HG03097 (cell line): ENCODE data around the gene SLC34A3.

Experiments
- ATAC-seq: cut with Tn5 transposase; IDR thresholded peaks from one replicate; pipeline ENCODE4 v1.9.1; 2021; ENCODE audit not compliant: unreplicated experiment, low FRiP score

SLC34A3 gene

DNA sequence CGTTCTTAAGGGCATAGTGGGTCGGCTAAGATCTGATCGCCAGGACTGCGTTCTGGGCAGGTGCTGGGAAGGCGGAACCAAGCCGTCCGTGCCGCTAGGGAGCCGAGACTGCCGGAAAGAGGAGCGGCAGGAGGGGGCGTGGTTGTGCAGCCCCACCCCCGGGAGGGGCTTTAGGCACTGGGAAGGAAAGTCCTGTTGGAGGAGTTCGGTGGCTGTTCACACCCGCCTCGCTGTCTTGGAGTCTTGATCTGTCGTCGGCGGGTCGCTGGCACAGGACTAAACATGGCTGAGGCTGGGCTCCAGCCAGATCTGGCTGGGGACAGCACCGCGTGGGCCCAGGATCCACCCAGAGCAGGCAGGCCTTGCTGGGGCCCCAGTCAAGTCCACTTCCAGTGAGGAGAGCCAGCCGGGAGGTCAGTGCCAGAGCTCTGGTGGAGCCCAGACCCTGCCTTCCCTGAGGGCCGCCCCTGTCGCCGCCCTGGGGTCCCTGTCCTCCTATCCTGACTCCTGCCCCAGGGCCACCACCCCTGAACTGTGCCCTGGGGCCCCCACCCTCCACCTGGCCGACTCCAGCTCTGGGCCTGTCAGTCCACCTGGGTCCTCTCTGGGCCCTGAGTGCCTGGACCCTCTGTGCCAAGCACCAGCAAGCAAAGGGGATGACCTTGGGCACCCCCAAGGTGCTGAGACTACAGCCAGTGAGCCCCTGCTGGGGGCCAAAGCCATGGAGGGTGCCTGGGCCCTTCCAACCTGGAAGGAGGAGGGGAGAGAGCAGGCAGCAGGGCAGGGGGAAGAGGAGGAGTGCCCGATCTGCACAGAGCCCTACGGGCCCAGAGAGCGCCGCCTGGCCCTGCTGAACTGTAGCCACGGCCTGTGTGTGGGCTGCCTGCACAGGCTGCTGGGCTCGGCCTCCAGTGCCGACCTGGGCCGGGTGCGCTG, 13.2 kb upstream of the SLC34A3 start:
- no peak for ATAC-seq

DNA sequence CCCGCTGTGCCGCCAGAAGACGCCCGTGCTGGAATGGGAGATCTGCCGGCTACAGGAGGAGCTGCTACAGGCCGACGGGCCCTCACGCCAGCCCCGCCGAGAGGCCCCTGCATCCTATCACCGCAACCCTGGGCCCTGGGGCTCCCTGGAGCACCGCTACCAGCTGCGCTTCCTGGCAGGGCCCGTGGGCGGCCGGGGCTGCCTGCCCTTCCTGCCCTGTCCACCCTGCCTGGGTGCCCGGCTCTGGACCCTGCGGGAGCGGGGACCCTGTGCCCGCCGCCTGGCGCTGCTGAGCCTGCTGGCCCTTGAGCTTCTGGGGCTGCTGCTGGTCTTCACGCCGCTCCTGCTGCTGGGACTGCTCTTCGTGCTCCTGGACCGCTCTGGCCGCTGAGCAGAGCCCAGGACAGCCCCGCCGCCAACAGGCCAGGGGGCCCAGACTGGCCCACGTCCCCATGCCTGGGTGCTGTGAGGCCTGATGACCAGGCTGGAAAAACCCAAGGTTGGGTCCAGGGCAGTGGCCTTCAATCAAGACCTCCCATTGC, 12.4 kb upstream of the SLC34A3 start:
- ATAC-seq: no peak

DNA sequence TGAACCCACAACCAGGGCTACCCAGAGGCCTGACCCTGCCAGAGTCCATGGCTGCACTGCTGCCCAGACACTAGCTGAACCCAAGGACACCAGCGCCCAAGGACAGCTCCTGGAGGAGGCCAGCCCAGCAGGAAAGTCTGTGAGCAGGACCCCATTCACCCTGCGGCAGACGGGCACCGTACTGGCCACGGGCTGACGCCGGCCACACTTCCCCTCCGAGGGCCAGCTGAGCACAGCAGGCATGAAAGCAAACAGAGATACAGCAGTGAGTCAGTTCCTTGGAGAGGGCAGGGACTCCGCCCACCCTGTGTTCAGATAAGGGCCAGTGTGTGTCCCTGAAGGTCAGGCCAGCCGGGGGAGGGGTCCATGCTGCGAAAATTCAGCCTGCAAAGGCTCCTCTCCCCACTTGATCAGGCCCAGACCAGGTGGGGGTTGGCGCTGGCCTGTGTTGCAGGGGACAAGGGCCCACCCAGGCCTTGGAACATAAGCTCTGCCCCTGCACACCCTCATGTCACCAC, 11.9 kb upstream of the SLC34A3 start:
- ATAC-seq: no peak

DNA sequence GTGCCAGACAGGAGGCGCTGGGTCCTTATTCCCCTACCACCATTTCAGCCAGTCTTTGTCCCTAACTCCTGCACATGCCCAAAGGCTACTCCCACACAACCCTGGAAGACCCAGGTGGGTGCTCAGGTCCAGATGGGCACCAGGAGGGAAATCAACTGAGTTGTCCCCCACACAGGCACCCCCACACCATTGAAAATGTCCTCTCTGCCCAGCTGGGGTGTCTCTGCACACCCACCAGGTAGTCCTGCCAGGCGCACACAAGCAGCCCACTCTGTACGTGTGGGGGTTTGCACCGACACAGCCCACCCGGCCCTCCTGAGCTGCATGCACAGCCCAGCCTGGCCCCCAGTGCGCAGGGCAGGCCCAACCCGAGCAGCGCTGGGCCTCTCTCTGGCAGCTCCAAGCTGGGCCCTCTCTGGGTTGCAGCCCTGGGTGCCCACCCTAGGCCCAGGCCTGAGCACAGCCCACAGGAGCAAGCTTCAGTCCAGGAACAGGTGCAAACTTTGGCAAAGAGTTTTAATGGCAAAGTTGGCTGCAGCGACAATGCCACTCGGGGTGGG, 10.9 kb upstream of the SLC34A3 start:
- no peak for ATAC-seq

DNA sequence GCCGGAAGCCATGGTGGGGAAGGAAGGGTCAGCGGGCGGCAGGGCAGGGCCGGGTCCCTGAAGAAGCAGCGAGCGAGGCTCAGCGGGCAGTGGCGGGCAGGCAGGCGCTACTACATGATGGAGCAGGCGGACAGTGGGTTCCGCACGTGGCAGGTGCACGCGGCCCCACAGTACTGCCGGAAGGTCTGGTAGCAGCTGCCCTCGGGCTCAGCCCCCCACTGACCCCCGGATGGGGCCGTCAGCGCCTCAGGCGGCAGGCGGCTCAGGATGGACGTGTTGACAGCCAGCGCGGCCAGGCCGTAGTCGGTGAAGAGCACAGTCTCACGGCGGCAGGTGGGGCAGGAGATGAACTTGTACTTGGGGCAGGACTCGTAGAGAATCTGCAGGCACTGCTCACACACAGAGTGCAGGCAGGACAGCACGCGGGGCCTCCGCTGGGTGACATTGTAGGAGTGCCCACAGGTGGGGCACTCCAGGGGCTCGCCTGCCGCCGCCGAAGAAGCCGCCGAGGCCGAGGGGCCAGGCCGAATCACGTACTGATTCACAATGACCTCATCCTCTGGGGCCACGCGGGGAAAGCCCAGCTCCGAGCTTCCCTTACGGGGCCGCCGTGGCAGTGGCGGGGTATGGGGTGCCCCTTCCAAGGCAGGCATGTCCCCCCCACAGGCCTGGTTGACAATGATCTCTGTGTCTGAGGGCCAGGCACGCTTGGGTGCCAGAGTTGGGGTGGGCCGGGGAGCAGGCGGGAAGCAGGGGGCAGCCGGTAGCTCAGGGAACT, 10.2 kb upstream of the SLC34A3 start:
- no peak for ATAC-seq

DNA sequence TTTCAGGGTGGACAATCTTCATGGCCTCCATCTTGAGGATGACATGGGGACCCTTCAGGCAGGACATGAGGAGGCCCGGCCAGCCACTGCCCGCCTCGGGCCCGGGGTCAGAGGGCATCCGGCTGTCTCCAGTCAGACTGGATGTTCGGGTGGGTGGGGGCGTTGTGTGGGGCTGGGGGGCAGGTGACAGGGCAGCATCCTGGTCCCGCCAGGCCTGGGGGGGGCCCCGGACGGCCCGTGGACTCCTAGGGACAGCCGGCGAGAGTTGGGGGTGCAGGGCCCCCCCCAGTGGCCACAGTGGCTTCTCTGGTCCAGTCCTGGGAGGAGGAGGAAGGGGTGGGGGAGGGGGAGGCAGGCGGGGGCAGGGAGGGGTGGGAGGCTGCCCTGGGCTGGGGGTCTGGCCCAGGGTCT, 9.6 kb upstream of the SLC34A3 start:
- ATAC-seq: no peak

DNA sequence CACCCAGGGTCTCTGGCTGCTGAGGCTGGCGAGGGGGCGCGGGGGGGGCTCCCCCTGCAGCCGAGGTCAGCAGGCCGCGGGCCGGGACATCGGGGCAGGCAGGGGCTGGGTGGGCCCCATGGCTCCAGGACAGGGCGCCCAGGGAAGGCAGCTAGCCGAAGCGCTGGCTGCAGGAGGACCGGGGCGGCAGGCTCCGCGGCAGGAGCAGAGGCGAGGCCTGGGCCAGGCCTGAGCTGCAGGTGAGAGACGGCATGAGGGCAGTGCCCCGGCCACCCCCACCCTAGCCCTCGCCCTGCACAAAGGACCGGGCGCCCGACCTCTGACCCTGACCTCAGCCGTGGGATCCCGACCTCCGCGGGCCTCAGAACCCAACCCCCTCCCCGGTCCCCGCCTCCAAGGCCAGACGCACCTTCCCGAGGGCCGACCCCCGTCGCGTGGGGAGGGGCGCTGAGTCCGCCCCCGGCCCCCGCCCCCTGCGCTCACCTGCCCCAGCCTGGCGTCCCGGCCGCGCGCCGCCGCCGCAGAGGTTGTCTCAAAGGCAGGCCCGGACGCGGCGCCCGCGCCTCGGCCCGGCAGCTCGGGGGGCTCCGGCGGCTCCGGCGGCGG, 9.1 kb upstream of the SLC34A3 start:
- ATAC-seq: no peak

DNA sequence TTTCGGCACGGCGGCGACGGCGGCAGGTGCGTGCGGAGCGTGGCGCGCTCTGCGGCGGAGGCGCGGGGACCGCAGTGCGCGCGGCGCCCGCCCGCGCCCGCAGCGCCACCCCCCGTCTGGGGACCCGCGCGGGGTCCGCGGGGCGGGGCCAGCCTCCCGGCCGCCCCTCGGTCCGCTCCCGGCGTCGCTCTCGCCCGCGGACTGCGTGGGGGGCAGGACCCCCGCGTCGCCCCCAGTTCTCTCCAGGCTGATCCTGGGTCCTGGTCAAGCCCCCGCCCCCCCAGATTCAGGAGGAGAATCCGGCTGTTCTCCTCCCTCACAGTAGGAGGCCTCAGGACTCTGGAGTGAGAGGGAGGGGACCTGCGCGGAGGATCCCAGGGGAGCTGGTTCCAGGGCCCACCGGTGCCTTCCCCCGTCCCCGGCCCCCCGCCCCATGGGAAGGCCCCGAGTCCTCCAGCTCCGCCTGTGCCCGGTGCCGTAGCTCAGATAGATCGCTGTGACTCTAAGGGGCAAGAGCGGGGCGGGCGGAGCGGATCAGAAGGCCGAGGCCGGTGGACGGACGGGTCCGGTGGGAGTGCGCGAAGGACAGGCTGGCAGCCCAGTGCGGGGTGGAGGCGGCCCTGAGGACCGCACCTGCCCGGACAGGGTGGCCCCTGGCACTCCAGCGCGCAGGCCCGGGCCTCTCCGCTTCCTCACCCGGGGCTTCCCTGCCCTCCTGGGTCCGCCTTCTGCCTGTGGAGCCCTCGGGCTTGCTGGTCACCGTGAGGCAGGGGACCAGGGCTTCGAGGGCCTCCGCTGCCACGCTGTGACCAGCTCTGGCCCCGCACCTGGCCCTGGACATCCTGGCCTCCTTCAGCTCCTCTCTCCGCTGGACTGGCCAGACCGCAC, 8.3 kb upstream of the SLC34A3 start, which contains the start of gene RNF208:
Gene RNF208, minus strand, starts transcription at position 51 of the 888 bp plus-strand sequence. CDS start 1,028 bp downstream, outside the sequence.
- ATAC-seq: no peak

DNA sequence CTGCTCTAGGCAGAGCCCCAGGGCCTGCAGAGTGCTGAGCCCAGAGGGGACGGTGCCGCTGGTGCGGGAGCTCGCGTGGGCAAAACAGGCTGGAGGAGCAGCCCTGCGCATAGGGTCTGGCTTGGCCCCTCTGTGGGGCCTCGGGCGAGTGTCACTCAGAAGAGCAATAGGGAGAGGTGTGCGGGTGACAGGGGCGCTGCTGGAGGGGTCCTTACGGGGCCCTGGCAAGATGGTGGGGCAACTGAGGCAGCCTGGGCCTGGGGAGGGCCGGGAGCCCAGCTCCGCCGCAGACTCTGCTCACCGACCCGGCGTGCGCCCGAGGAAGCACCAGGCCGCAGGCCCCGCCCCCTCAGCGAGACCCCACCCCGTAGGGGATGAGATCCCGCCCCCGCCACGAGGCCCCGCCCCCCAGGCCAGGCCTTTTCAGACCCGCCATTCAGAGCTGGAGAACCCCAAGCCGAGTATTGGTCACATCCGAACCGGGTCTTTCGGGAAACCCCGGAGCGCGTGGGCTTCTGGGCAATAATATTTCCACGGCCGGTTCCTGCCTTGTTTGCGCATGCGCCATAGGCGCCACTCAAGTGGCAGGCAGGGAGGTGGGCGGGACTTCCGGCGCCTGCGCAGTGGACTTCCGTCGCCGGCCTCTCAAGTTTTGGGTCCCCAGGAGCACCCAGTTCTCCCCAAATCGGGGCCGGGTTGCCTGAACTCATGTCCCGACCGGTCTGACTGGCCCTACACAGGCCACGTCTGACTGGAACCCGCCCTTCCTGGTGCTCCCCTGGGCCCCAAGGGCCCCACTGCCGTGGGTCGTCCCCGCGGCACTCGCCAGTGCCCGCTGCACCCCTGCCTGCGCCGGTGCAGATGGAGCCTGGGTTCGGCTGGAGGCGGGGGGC, 7.4 kb upstream of the SLC34A3 start:
- peak; percentile 72 for ATAC-seq

DNA sequence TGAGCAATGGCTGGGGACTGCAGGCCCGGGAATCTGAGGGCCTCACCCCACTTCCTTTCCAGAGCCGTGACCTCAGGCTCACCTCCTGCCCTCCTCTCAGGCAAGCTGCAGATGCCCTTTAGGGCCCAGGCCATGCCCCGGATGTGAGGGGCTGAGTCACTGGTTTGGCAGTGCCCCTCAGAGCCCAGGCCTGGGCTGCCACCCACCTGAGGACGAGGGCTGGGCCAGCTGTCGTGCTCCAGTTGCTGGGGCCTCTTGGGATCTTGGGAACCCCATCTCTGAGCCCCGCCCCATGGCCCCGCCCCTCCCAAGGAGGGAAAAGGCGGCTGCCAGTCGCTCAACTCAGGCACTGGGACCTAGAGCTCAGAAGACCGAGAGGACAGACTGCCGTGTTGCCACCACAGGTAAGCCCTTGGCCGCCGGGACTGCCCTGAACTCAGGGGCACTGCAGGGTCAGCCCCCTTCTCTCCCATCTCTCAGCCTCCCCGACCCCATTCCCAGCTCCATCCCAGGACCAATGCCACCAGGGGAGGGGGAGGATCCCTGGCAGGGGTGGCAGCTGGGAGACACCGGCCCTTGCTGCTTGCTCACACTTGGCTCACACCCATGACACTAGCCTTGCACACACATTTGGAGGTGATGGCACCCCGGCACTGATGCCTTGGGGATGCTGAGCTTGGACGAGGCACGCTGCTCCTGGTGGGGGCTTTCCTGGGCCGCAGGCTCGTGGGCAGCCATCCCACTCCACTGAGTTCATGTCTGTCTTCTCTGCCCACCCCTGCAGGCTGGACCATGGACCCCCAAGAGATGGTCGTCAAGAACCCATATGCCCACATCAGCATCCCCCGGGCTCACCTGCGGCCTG, 5.6 kb upstream of the SLC34A3 start, which contains the start of gene CYSRT1:
Gene CYSRT1, plus strand, starts transcription at position 345 of the 865 bp plus-strand sequence. Its CDS starts 448 bp downstream, at position 793.
- ATAC-seq: no peak

DNA sequence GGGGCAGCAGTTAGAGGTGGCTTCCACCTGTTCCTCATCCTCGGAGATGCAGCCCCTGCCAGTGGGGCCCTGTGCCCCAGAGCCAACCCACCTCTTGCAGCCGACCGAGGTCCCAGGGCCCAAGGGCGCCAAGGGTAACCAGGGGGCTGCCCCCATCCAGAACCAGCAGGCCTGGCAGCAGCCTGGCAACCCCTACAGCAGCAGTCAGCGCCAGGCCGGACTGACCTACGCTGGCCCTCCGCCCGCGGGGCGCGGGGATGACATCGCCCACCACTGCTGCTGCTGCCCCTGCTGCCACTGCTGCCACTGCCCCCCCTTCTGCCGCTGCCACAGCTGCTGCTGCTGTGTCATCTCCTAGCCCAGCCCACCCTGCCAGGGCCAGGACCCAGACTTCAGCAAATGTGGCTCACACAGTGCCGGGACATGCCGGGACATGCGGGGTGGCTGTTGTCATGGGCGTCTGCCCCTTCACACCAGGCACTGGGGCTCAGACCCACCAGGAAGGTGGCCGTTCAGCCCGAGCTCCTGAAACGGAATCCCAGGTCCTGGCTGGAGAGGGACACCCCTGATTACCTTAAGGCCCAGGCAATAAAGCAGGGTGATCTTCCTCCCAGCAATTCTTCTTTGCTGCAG, 4.9 kb upstream of the SLC34A3 start:
- no peak for ATAC-seq

DNA sequence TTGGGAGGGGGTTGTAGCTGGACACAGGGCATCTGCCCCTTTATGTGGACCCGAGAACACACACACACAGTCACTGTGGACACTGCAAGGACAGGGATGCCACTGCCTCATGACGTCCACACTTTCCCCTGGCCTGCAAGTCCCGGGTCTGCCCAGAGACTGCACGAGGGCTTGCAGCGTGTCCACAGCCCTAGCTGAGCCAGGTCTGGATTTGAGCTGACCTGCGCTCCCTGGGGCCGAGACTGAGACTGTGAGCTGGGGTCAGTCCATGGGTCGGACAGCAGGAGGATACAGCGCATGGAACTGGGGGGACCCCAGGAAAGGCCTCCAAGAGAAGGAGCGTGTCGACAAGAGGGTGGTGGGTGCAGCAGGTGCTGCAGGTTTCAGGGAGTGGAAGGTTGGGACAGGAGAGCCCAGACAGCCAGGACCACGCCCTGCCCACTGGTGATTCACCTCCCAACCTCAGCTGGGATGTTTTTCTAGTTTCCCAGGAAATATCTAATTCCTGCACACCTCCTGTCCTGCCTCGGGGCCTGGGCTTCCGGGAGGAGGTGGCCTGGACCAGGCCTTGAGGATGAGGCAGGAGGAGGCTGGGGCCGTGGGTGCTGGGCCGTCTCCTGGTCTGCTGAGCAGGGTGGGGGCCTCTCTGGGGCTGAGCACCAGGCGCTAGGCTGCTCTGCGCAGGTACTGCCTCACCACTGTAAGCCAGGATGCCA, 4.2 kb upstream of the SLC34A3 start:
- ATAC-seq: no peak

DNA sequence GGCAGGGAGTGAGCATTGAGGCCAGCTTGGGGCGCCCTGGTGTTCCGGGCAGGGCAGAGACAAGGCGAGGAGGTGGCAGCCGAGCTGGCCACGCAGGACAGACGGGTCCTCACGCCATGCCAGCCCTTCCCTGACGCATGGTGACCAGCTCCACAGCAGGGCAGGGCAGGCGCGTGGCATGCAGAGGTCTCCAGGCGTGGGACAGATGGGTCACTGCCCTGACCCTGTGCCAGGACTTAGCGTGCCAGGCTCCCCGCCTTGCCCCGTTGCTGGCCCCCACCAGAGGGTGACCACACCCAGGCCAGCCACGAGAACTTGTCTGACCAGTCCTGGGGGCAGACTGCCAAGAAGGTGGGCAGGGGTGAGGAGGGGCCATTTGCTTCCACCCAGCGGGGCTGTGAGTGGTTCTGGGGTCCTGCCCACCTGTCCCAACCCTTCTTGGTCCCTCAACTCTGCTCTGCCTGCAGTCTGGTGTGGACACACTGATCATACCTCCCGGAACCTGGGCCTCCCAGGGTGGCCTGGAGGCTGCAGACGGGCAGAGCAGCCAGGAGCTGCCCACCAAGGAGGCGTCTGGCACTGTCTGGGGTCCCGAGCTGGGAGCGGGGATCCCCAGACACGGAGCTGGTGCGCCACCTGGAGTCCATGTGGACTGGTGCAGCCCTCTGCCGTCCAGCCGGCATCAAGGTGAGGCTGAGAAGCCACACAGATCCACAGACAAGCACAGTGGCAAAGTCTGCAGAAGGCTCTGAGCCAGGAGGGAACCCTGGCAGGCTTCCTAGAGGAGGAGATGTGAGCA, 3.4 kb upstream of the SLC34A3 start, which contains the start of gene RNF224:
Gene RNF224, plus strand, starts transcription at position 449 of the 799 bp plus-strand sequence. CDS start 834 bp downstream, outside the sequence.
- no peak for ATAC-seq

DNA sequence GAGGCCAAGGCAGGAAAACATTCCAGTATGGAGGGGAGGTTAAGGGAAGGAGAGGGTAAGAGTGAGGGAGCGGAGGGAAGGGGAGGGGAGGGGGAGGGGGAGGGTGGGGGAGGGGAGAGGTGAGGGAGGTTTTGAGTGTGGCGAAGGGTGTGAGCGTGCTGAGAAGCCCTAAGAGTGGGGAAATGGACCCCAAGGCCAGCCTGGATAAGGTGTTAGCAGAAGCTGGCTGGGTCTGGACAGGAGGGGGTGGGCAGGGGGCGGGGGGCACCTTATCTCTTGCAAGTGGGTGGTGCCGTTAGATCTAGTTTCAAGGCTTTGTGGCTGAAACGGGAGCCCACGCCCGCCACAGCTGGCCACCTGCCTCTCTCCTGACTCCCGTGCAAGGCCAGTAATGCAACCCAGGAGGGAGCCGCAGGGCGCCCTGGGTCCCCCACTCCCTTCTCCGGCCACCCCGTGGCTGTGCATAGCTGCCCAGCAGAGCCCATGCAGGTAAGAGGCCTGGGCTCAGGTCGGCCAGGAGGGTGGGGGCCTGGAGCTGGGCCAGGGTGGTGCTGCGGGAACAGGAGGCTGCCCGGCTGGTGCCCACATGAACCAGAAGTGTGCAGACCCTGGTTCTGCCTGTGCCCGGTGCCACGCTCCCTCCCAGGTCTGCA, 2.7 kb upstream of the SLC34A3 start:
- ATAC-seq: no peak

DNA sequence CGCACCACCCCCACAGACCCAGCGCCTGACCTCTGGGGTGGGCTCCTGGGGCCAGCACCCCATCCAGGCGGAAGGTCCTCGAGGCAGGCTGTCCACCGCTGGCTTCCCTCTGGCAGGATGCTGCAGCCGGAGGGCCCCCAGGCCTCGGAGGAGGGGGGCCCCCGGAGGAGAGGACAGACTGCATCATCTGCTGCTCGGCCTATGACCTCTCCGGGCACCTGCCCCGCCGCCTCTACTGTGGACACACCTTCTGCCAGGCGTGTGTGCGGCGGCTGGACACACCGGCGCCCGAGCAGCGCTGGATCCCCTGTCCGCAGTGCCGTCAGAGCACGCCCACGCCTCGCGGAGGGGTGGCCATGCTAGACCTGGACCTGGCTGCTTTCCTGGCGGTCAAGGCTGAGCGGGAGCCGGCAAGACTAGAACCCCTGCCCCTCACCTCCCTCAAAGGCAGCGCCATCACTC, 2.2 kb upstream of the SLC34A3 start:
- ATAC-seq: no peak
